NCI-H524 treated with DMSO at 0.1 percent for 48 hours (cell line): Measurements from ENCODE around the gene NSMCE3.
"Not testable (repeated sequence)": the region's sequence is repeated elsewhere in the genome, so short reads cannot be mapped to it uniquely, and the experiment has no call there.

Source experiments
- DNase-seq: peaks from one replicate; lab custom pipeline; 2025; lab: John Stamatoyannopoulos, UW

The NSMCE3 gene

GRCh38 chr15:29270169-29270955 is 740 bp upstream of the NSMCE3 start:
- no peak for DNase-seq

GRCh38 chr15:29268706-29269484 is 727 bp downstream of the NSMCE3 start:
- DNase-seq: peak; percentile 14

- DNase-seq: no peak
Measured at GRCh38 chr15:29266052-29266582, 3.5 kb downstream of the NSMCE3 start.

GRCh38 chr15:29263289-29263688 is 6.3 kb downstream of the NSMCE3 start:
- no peak for DNase-seq

- no peak for DNase-seq
Measured at GRCh38 chr15:29262738-29263137, 6.9 kb downstream of the NSMCE3 start.

GRCh38 chr15:29260896-29261295 is 8.7 kb downstream of the NSMCE3 start:
- DNase-seq: no peak

- no peak for DNase-seq
Measured at GRCh38 chr15:29259233-29259632, 10.4 kb downstream of the NSMCE3 start.

- DNase-seq: no peak
Measured at GRCh38 chr15:29252234-29252633, 17.4 kb downstream of the NSMCE3 start.

- DNase-seq: no peak
Measured at GRCh38 chr15:29244544-29244943, 25.1 kb downstream of the NSMCE3 start.

- DNase-seq: no peak
Measured at GRCh38 chr15:29244123-29244522, 25.5 kb downstream of the NSMCE3 start.

- peak; percentile 40 for DNase-seq
Measured at GRCh38 chr15:29242456-29243242, 27.0 kb downstream of the NSMCE3 start.

- no peak for DNase-seq
Measured at GRCh38 chr15:29241207-29241606, 28.4 kb downstream of the NSMCE3 start.

- no peak for DNase-seq
Measured at GRCh38 chr15:29239395-29239794, 30.2 kb downstream of the NSMCE3 start.

- no peak for DNase-seq
Measured at GRCh38 chr15:29233566-29233965, 36.1 kb downstream of the NSMCE3 start.

GRCh38 chr15:29226436-29227208 is 43.0 kb downstream of the NSMCE3 start:
- no peak for DNase-seq

- no peak for DNase-seq
Measured at GRCh38 chr15:29225534-29226234, 43.9 kb downstream of the NSMCE3 start.

- not testable (repeated sequence) for DNase-seq
Measured at GRCh38 chr15:29224987-29225363, 44.6 kb downstream of the NSMCE3 start.

- DNase-seq: not testable (repeated sequence)
Measured at GRCh38 chr15:29224235-29224986, 45.2 kb downstream of the NSMCE3 start.

GRCh38 chr15:29223640-29224039 is 46.0 kb downstream of the NSMCE3 start:
- no peak for DNase-seq
